HG03064 (cell line): ENCODE results near the gene LEFTY1.
"Not testable (repeated sequence)": the region's sequence is repeated elsewhere in the genome, so short reads cannot be mapped to it uniquely, and the experiment has no call there.

Source experiments
- ATAC-seq: cut with Tn5 transposase; IDR thresholded peaks from one replicate; pipeline ENCODE4 v1.9.1; 2021; ENCODE audit warnings: low read depth; ENCODE audit not compliant: unreplicated experiment

The LEFTY1 gene

DNA sequence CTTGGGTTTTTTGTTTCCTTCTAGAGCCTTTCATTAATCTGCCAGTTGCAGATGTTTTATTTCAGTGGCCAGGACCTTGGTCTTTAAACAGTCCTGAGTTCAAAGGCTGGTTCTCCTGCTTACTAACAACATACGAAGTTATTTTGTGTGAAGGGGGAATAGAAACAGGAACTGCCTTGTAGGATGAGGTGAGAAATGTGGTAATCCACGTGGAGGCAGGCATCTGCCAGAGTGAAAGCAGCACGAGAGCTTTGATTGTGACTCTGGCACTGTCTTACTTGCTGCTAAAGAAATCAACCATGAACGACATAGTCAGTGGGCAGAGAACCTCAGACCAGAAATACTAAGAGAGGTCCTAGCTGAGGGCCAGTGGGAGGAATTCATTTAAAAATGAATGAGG is 37.1 kb downstream of the LEFTY1 start:
- peak; percentile 46 for ATAC-seq

DNA sequence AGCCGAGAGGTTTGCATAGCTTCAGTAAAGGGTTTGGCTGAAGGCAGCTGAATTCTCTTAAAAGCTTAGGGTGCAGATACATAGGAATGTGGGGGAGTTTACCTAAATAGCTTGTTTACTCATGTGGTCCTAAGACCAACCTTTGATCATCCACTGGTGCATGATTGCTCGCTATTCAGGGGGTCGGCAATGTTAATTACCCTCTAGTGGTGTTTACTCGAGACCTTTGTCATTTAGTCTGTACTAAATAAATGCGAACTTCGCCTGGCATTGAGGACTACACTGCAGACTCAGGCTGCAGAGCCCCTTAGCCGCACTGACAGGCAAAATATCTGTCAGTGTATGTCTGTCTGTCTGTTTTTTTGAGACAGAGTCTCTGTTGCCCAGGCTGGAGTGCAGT is 38.6 kb downstream of the LEFTY1 start:
- no peak for ATAC-seq

DNA sequence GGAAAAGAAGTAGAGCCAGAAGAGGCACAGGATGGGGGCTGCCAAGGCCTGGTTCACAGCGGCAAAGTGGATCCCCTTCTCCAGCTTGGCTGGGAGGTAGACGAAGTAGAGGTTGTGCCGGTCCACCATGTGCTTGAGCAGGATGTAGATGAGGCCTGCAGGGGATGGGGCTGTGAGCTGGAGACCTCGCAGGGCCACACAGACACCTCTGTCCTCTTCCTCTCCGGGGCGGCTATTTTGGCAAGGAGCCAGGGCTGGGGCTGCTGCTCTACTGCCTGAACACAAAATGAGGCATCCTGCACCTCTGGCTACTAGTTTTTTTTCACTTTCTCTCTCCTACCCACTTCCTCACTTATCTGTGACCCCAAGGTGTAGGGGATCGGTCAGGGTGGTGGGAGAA is 39.0 kb downstream of the LEFTY1 start:
- ATAC-seq: no peak

DNA sequence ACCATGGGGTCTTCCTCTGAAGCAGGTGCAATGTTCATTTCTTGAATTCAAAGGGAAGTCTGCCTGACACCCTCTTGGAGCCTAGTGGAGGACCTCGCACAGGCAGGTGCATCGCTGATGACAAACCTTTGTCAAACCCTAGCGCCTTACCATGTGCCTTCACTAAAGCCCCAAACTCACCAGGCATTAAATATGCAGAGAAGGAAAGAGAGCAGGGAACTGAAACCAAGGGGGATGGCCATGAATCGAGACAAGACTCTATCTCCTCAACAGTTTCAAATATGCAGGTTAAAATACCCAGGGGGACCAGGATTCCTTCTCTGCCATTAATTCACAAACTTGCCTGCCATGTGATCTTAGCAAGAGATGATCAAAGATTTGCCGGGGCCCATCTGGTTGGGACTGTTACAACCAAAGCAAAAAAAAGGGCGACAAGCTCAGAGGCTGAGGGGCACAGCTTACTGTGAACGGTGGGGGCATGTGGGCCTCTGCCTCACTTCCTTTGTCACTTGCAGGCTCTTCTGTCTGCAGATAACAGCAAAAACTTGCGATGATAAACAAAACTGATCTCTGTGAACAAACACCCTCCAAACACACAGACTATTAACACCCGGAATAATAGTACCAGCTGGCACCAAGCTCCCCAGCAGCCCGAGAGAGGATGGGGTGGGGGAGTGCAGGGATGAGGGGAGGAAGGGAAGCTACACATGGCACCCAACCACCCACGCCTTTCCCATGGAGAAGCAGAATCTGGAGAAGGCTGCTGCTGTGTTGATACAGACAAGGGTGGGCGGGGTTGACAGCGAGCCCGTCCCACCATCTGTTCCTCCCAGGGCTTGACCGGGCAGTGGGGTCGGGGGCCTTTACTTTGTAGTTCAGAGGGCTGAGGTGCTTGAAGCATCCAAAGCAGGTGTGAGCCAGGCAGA is 40.7 kb downstream of the LEFTY1 start:
- ATAC-seq: peak; percentile 61

DNA sequence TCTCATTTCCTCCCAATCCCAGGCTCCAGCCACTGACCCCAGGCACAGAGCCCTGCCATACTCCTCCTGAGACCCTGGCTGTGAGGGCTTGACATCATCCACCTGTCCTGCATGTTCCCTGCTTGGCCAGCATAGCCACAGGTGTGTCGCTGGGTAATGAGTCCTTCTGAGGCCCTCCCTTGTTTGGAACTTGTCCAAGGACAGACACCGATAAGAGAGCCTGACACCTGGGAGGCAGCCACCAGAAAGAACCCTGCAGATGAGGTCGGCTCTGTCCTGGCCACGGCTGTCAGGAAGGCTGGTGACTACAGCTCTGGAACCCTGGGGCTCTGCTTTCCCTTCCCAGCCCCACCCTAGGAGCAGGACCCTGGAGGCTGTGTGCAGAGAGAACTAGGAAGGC is 41.3 kb downstream of the LEFTY1 start:
- ATAC-seq: no peak

DNA sequence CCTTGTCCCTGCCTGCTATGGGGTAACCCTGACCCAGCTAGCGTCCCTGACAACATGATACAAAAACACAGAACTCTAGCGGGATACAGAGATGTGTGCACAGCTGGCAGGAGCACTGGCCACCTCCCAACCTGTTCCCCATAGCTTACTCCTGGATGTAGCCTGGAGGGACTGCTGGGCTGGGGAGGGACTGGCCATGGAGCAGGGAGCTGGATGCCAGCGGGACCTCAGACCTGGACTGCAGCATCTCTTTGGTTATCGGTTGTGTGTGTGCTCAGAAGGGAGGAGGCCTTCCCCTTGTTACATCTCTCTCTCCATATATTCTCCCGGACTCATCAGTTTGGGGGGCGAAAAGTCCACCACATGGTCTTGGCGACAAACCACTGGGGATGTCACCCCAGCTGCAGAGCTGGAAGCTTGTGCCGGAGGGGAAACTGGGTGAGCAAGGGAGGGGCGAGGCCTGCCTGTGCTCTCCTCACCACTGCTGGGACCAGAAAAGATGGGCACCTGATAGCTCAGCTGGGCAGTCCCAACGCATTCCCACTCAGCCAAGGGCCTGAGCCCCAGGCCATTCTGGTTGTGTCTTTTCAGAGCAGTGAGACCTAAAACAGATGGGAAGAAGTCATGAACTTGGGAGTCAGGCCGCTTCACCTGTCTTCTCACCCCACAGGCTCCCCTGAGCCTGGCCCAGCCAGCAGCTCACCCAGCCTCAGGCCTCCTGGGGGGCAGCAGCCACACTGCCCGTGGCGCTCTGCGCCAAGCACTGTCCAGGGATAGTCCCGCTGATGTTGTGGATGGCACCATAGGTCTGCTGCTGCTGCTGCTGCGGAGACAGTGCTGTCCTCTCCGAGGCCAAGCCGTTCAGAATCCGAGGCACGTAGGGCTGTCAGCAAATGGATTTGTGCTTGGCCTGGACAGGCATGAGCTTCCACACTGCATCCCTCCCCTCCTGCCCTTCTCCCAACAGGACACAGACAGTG is 42.3 kb downstream of the LEFTY1 start:
- ATAC-seq: no peak

DNA sequence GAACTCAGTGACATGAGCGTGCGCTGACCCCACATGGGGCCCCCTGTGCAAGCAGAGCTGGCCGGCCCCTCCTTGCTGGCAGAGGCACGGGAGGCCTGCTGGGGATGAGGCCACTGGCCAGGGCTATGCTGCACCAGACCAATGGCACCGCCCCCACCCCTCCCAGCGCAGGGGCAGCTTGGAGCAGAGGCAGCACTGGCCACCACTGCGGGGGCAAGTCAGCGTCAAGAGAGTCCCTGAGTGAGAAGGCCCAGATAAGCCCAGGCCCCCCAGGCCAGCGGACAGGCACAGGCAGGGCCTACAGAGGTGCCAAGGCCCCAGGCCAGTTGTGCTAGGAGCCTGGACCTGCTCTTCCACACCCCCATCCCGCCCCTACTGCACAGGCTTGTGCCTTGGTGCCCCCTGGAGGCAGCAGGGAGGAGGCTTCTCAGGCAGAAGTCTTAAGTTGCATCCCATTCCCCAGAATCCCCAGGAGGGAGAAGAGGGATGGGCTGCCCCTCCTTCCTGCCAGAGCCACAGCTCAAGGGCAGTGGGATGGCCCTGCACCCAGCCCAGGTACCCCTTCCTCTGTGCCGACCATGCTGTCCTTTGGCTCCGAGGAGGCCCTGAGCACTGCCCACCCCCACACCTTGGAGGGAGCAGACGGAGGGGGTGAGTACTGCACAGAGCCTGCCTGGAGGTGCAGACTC is 43.2 kb downstream of the LEFTY1 start:
- ATAC-seq: no peak

DNA sequence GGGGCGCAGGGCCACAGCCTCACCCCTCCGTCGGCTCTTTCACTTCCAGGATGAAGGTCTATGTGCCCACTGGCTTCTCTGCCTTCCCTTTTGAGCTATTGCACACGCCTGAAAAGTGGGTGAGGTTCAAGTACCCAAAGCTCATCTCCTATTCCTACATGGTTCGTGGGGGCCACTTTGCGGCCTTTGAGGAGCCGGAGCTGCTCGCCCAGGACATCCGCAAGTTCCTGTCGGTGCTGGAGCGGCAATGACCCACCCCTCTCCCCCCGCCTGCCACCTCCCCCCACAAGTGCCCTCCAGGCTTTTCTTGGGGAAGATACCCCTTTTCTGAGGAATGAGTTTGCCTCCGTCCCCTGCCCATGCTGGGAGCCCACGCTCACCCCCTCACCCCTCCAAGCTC is 43.8 kb downstream of the LEFTY1 start:
- no peak for ATAC-seq

DNA sequence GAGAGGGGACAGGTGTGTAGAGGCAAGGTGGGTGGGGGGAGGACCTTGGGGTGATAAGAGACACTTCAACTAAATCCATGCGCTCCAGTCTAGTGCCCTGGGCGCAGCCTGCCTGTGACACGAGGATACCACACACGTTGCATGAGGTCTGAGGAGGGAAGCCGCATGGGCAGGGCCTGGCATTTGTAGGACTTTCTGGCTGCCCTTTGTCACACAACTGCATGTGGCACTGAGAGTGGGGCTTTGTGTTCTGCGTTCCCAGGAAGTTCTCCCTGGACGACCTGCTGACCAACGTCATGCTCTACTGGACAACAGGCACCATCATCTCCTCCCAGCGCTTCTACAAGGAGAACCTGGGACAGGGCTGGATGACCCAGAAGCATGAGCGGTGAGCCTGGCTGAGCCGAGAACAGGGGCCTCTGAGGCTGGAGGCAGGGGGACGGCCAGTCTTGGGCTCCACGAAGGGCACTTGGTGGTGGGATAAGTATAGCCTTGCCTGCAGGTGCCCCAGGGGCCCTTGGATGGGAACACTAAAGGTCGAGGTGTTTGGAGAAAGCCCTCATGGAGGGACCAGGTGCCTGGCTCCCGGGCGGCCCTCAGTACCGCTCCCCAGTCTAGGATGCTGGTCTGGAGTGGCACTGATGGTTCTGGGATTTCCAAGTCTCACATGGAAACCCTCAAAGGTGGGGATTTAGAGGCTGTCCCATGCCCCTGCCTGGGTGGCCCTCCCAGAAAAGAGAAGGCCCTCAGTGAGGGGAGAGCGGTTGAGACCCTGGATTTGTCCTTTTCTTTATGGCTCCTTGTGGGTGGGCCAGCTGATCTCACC is 44.5 kb downstream of the LEFTY1 start:
- no peak for ATAC-seq

DNA sequence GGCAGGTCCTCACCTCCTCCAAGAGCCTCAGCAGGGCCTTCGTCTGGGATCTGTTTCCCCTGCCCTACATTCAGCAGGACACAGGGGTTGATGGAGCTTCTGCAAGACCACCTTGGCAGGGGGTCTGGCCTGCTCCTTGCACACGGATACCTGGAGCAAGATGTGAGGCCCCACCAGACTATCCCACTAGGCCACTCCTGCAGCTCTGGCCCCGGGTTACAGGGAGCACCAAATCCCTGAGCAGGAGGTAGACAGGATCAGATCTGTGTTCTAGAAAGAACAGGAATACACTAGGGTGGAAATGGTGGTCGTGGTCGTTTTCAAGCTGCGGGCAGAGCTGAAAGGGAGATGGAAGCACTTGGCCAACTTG is 45.5 kb downstream of the LEFTY1 start:
- no peak for ATAC-seq

DNA sequence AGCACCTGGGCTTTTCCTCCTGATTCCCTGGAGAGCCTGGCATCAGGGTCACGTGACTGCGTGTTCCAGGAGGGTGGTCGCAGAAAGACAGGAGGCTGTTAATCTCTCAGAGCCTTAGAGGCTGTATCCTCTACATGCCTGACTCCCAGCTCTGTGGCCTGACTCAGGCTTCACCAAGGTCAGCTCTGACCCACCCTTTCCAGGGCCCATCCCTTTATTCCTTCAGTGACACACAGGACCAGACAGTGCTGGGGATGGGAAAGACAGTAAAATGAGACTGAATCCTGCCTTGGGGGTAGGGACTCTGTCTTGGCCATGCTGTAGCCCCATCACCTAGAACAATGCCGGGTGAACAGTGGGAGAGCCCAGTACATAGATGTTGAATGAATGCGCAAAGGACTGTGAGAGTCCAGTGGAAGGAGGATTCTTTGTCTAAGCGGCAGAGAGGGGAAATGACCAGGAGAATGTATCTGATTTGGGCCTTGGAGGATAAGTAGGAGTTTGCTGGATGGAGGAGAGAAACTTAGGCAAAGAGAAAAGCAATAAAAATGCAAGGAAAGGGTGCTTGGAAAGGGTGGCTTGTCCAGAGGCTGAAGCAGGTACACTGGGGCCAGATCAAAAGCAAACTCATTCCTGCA is 46.0 kb downstream of the LEFTY1 start:
- ATAC-seq: no peak

DNA sequence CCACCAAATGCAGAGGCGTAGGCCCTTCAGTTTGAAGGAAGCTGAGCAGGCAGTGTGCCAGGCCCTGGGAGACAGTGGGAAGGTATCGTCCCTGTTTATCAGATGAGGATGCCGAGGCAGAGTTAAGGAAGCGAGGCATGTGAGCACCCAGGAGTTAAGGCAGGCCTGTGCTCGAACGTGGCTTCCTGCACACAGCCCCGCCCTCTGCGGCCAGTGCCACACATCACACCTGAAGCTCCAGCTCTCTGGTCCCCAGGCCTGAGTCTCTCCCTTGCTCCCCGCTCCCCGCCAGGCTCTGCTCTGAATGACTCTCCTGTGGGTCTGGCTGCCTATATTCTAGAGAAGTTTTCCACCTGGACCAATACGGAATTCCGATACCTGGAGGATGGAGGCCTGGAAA is 46.9 kb downstream of the LEFTY1 start:
- ATAC-seq: no peak

DNA sequence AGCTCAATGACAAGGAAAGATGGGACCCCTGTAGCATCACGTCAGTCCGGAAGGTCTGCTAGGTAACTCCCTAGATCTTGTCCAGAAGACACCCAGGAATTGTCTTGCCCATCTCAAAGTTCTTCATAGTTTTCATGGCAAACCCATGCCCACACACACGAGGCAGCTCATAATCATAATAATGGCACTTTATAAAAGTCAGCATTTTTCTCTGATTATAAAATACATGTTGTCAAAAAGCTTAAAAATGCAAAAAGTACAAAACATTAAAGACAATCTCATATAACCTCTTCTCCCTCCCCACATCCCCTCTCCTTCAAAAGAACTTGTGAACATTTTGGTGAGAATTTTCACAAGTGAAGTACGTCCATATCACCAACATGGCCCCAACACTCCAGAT is 48.2 kb downstream of the LEFTY1 start:
- ATAC-seq: no peak

DNA sequence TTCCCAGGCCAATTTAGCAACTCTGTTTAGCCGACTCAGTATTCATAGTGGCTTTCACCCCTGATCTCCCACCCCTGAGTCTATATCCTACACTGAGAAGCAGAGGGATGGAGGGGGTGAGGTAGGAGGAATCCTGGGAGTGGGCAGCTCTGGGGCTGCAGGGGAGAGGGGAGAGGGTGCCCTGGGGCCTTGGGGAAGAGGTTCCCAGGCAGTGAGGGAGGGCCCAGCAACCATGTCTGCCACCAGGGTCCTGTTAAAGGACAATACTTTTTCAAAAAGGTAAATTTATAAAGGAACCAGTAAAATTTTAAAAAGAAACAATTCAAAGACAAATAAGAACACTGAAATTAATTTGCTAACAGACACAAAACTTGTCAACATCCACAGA is 48.7 kb downstream of the LEFTY1 start:
- no peak for ATAC-seq

DNA sequence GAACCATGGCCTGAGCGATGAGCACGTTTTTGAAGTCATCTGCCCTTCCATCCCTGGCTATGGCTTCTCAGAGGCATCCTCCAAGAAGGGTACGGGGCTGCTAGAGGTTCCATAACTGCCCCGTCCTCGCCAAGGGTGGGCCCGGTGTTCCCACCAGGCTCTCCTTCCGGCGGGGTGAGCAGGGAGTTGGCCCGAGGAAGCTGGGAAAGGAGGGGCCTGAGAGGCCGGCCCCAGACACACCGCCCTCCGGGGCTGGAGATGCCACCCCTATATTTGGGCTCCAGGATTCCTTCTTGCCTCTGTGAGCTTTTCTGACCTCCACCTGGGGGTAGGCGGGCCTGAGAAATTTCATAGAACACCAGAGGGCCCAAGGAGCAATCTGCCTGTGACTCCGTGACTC is 50.2 kb downstream of the LEFTY1 start:
- ATAC-seq: no peak

DNA sequence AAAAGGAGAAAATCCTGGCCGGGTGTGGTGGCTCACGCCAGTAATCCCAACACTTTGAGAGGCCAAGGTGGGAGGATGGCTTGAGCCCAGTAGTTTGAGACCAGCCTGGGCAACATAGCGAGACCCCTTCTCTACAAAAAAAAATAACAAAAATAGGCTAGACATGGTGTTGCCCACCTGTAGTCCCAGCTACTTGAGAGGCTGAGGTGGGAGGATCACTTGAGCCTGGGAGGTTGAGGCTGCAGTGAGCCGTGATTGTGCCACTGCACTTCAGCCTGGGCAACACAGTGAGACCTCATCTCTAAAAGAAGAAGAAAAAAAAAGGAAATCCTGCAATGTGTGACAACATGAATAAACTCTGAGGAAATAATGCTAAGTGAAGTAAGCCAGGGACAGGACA is 52.6 kb downstream of the LEFTY1 start:
- not testable (repeated sequence) for ATAC-seq
